Left lung (tissue), 10 donors: ENCODE measurements around the gene COA8. TPM values are rescaled to one million over a fixed set of nuclear protein-coding genes. Genes with fewer than 3 reads are reported as not detected.

Experiments
- ATAC-seq: fragments of 200-7000 bp; cut with Tn5 transposase; one replicate; pipeline ENCODE4 v1.9.1; 2020; ENCODE audit warnings: moderate library complexity
- DNase-seq, 4 donors: peaks; one replicate each; pipeline ENCODE4 v3.0.0-alpha.2; 2013 to 2020
- H3K27ac ChIP-seq, 2 donors: fragments of 200-600 bp; sonication (generic) in 1 of 2; one replicate each; pipeline versions ENCODE4 v1.5.0 to v1.8.0; 2020 to 2021
- H3K27me3 ChIP-seq, 2 donors: fragments of 200-600 bp; sonication (generic) in 1 of 2; one replicate each; pipeline versions ENCODE4 v1.5.0 to v1.8.0; 2020 to 2021
- H3K36me3 ChIP-seq, 2 donors: fragments of 200-600 bp; sonication (generic) in 1 of 2; one replicate each; pipeline versions ENCODE4 v1.5.0 to v1.8.0; 2020 to 2021
- H3K4me1 ChIP-seq, 2 donors: fragments of 200-600 bp; one replicate each; pipeline ENCODE4 v1.8.0; 2021
- H3K4me3 ChIP-seq, 2 donors: fragments of 200-600 bp; sonication (generic) in 1 of 2; one replicate each; pipeline versions ENCODE4 v1.5.0 to v1.8.0; 2020 to 2021; ENCODE audit warnings: mild to moderate bottlenecking in 1 of 2
- H3K9me3 ChIP-seq, 2 donors: fragments of 200-600 bp; sonication (generic) in 1 of 2; one replicate each; pipeline versions ENCODE4 v1.5.0 to v1.8.0; 2020 to 2021
- intact Hi-C, 2 donors: fragments of 100-400 bp; cut with DNase I; formaldehyde crosslinking; loops; one replicate each; pipeline versions ENCODE4 v1.11.2 to v1.14.2; 2022
- polyA plus RNA-seq, 6 donors: library from polyadenylated mRNA; unstranded; fragments of 120-200 nt; gene quantifications; one replicate each; pipeline ENCODE4 v1.2.1, GENCODE V29; 2013; ENCODE audit not compliant: insufficient read length in 6 of 6
- total RNA-seq, 2 donors: library from RNA; stranded (reverse); fragmentation: NEBNext Ultra II Directional; extraction: Animal tissue kit (Norgen Biotek cat#: 25700); gene quantifications; one replicate each; pipeline ENCODE4 v1.2.1, GENCODE V29; 2021
- TF ChIP-seq, protein P1 (sequence below), 2 donors: fragments of 200-600 bp; sonication (generic) in 1 of 2; IDR thresholded peaks; one replicate each; pipeline versions ENCODE4 v1.5.0 to v1.8.0; 2021; ENCODE audit warnings: antibody characterized with exemption in 2 of 2
- donor health status: DM: no; HTN: yes; CAD: no.
- donor health status: DM: no; HTN: no; CAD: no.

The COA8 gene
- total and polyA plus RNA-seq, 8 donors: 33.2 to 41.7 (median 37.8) TPM

DNA sequence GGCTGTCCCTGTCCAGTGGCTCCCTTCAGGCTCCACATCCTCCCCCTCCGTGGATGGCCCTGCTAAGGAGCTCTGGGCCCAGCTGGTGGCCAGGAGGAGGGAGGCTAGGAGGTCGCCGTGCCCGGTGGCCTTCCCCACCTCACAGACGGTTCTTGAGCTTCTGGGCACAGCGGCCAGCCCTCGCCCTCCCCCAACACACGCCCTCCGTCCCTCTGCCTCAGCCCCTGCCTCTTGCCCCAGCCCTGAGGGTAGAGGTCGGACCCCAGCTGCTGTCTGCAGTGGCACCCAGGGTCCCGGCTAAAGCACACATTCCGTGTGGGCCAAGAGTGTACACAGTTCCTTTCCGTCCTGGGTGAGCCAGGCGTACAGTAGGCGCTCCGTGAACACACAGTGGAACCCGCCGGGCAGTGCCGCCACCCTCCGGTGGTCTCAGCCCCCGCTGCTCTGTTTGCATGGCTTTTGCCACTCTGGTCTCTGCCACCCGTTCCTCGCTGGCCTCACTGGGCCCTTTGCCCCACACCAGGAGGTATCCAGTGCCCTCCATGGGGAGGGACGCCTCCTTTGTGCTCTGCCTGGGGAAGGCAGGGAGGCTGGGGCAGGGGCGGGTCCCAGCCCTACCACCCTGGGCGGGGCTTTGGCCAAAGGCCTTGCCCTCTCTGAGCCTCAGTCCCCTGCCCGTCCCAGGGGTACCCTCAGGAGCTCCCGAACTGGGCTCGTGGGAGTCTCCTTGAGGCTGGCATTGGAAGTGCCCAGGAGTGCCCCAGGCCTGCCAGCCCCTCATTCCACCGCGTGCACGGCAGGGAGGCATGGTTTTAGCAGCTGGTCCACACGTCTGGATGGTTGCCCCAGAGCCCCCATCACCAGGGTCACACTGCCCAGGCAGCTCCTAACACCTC lies 20.8 kb upstream of the COA8 start:
- no peak overlapping the region for H3K4me3 ChIP-seq
- intact Hi-C loops: no loop called here
- TF ChIP-seq, protein P1, sequence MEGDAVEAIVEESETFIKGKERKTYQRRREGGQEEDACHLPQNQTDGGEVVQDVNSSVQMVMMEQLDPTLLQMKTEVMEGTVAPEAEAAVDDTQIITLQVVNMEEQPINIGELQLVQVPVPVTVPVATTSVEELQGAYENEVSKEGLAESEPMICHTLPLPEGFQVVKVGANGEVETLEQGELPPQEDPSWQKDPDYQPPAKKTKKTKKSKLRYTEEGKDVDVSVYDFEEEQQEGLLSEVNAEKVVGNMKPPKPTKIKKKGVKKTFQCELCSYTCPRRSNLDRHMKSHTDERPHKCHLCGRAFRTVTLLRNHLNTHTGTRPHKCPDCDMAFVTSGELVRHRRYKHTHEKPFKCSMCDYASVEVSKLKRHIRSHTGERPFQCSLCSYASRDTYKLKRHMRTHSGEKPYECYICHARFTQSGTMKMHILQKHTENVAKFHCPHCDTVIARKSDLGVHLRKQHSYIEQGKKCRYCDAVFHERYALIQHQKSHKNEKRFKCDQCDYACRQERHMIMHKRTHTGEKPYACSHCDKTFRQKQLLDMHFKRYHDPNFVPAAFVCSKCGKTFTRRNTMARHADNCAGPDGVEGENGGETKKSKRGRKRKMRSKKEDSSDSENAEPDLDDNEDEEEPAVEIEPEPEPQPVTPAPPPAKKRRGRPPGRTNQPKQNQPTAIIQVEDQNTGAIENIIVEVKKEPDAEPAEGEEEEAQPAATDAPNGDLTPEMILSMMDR (IDR thresholded peaks at IDR 0.05): no peak
- H3K4me1 ChIP-seq: peaks cover 26 to 43% of the 10 kb centered on the region in 2 donors
- no peaks in the 10 kb centered on the region for H3K9me3 ChIP-seq
- H3K27ac ChIP-seq: peak overlapping the region; percentile 83
- H3K27me3 ChIP-seq: peaks cover 0 to 46% of the 10 kb centered on the region in 2 donors
- ATAC-seq (peak; percentile 33), DNase-seq (peak in 2 of 4 donors; percentile 46 to 78)
- H3K36me3 ChIP-seq: no peaks in the 10 kb centered on the region

DNA sequence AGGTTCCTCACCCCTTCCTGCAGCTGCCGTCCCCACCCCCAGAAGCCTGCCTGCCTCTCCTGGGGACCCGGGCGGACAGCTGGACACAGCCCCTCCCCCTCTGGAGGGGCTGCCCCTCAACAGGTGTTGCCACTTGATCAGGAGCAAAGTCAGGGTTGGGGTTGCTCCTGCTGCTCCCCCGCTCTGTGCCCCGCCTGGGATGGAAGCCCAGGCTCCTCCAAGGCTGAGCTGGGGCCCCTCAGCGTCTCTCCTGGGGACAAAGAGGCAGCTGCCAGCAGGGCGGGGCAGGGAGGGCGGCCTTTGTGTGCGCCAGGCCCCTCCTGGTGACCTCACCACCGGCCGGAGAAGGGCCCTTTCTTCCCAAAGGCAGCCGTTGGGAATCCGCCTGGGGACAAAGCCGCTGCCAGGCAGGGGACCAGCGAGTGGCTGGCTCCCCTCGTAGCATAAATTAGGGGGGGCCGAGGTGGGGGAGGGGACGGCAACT lies 20.1 kb upstream of the COA8 start:
- ATAC-seq (peak; percentile 54), DNase-seq (peak in 2 of 4 donors; percentile 78 to 83)
- peaks cover 26 to 43% of the 10 kb centered on the region in 2 donors for H3K4me1 ChIP-seq
- peaks cover 0 to 46% of the 10 kb centered on the region in 2 donors for H3K27me3 ChIP-seq
- intact Hi-C loops: no loop called here
- no peaks in the 10 kb centered on the region for H3K36me3 ChIP-seq
- H3K4me3 ChIP-seq: no peak overlapping the region
- H3K9me3 ChIP-seq: no peaks in the 10 kb centered on the region
- TF ChIP-seq, protein P1 (IDR thresholded peaks at IDR 0.05): no peak
- H3K27ac ChIP-seq: peak overlapping the region; percentile 39 to 83

DNA sequence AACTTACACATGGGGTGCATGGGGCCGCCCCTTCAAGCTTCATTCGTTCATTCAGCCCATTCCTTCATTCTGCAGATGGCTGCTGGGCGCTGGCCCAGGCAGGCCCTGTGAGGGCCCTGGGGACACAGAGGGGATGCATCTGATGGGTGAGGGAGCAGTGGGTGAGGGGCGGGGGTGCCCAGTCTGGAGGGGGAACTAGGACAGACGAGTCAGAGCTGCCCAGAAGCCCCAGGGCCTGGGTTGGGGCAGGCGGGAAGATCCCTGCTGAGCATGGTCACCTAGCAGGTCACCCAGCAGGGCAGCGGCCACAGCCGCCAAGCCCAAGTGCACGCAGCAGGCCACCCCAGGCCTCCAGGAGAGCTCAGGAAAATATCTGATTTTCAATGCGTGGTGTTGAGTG lies 19.6 kb upstream of the COA8 start:
- intact Hi-C loops: no loop called here
- H3K27ac ChIP-seq: peak overlapping the region in 1 of 2 donors; percentile 83
- no peaks in the 10 kb centered on the region for H3K9me3 ChIP-seq
- H3K4me3 ChIP-seq: no peak overlapping the region
- DNase-seq: peak in 1 of 4 donors; percentile 65
- ATAC-seq: no peak
- TF ChIP-seq, protein P1 (IDR thresholded peaks at IDR 0.05): no peak
- no peaks in the 10 kb centered on the region for H3K36me3 ChIP-seq
- peaks cover 0 to 42% of the 10 kb centered on the region in 2 donors for H3K27me3 ChIP-seq
- peaks cover 26 to 43% of the 10 kb centered on the region in 2 donors for H3K4me1 ChIP-seq

DNA sequence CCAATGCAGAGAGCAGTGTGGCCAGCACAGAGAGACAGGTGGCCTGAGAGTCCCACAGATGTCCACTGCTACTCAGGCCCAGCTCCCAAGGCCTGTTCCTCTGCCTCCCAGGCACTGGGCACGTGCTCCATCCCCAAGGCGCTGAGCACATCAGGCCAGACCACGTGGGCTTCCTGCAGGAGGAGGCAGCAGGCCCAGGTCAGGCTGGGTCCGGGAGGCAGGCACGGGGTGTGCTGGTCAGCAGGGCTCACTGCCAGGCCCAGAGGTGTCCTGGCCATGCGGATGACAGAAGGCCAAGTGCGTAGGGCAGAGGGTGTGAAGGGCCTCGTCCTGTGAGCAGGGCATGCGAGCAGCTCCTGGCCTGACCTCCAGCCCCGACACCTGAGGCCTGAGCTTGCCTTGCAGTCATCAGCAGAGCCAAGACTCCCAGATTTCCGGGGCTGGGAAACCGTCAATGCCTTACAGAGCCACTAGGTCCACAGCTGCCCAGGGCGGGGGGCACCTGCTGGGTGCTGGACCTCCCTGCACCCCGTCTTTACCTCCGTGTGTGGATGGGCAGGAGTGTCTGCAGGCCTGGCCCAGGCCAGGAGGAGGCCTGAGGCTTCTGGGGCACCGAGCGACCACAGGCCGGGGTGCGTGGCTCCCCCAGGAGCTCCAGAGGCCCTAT lies 18.9 kb upstream of the COA8 start:
- TF ChIP-seq, protein P1 (IDR thresholded peaks at IDR 0.05): no peak
- ATAC-seq (no peak), DNase-seq (peak in 1 of 4 donors; percentile 59)
- Histone ChIP-seq H3K4me3 (no peak overlapping the region), H3K27ac (no peak overlapping the region), H3K4me1 (peaks cover 26 to 41% of the 10 kb centered on the region in 2 donors), H3K27me3 (peaks cover 0 to 35% of the 10 kb centered on the region in 2 donors), H3K9me3 (no peaks in the 10 kb centered on the region), H3K36me3 (no peaks in the 10 kb centered on the region)
- intact Hi-C loops: no loop called here
